B cell (primary cell): Measurements from ENCODE around the gene MPND. TPM values are rescaled to one million over a fixed set of nuclear protein-coding genes. Genes with fewer than 3 reads are reported as not detected.

Experiments
- ATAC-seq: fragments of 200-7000 bp; cut with Tn5 transposase; one replicate; pipeline ENCODE4 v1.10.0; 2021; ENCODE audit warnings: low read depth, mild to moderate bottlenecking, moderate number of reproducible peaks, moderate library complexity
- CTCF ChIA-PET: fragments of 350-600 bp; sonication (Branson Sonifier 250); formaldehyde crosslinking; loops from one replicate; lab custom pipeline; 2021; ENCODE audit warnings: antibody characterized with exemption, inconsistent platforms; lab: Charles Lee
- POLR2A ChIA-PET: fragments of 350-600 bp; sonication (Branson Sonifier 250); formaldehyde crosslinking; loops from one replicate; lab custom pipeline; 2021; ENCODE audit warnings: antibody characterized with exemption; lab: Charles Lee
- DNase-seq: peaks from one replicate; pipeline ENCODE4 v3.0.0; 2013
- H2AFZ ChIP-seq: 2 replicates; pipeline ENCODE4 v1.6.1; 2012; ENCODE audit warnings: mild to moderate bottlenecking, low read depth, low read length; ENCODE audit not compliant: insufficient read depth, poor library complexity, severe bottlenecking
- H3K27ac ChIP-seq, 2 donors: 1 replicate in 1 of 2; 2 replicates in 1 of 2; pipeline ENCODE4 v1.5.1; 2012 to 2013; ENCODE audit warnings: low read length in 2 of 2, mild to moderate bottlenecking in 2 of 2, moderate library complexity in 1 of 2
- H3K27me3 ChIP-seq, 4 experiments: fragments of 200-600 bp in 1 of 4; sonication (generic) in 1 of 4; replicated peaks in 1 of 4; 1 replicate in 2 of 4; 2 replicates in 2 of 4; pipeline versions ENCODE4 v1.6.1 to v1.7.0; 2013 to 2016; ENCODE audit warnings: low read length in 3 of 4, mild to moderate bottlenecking in 2 of 4, mixed read lengths in 1 of 4, moderate library complexity in 1 of 4; ENCODE audit not compliant: insufficient read depth in 4 of 4, control insufficient read depth in 3 of 4; ENCODE audit errors: control extremely low read depth in 1 of 4
- H3K36me3 ChIP-seq, 2 experiments: replicated peaks in 1 of 2; 1 replicate in 1 of 2; 2 replicates in 1 of 2; pipeline versions ENCODE4 v1.6.1 to v1.7.1; 2013; ENCODE audit warnings: low read length in 1 of 2; ENCODE audit not compliant: insufficient read depth in 2 of 2, control insufficient read depth in 1 of 2; ENCODE audit errors: control extremely low read depth in 1 of 2, extremely low read depth in 1 of 2
- H3K4me1 ChIP-seq, 2 donors: fragments of 200-600 bp in 1 of 2; sonication (generic) in 1 of 2; 1 replicate in 1 of 2; 2 replicates in 1 of 2; pipeline versions ENCODE4 v1.5.1 to v1.6.1; 2013 to 2017; ENCODE audit warnings: low read length in 2 of 2; ENCODE audit not compliant: control insufficient read depth in 2 of 2, insufficient read depth in 2 of 2
- H3K4me2 ChIP-seq: replicated peaks from 2 replicates; pipeline ENCODE3; 2012; ENCODE audit warnings: mild to moderate bottlenecking, low read depth, low read length; ENCODE audit not compliant: poor library complexity, severe bottlenecking
- H3K4me3 ChIP-seq, 5 experiments: fragments of 200-600 bp in 1 of 5; sonication (generic) in 1 of 5; 1 replicate in 3 of 5; 2 replicates in 2 of 5; pipeline versions ENCODE4 v1.5.1 to v1.7.0; 2011 to 2016; ENCODE audit warnings: low read length in 4 of 5, mild to moderate bottlenecking in 4 of 5, low read depth in 2 of 5, control low read depth in 1 of 5, moderate library complexity in 1 of 5; ENCODE audit not compliant: insufficient read depth in 1 of 5; ENCODE audit errors: control extremely low read depth in 1 of 5, extremely low read depth in 1 of 5
- H3K79me2 ChIP-seq: fragments of 200-600 bp; sonication (generic); one replicate; pipeline ENCODE4 v1.6.0; 2016; ENCODE audit warnings: low read length; ENCODE audit not compliant: control insufficient read depth, insufficient read depth
- H3K9ac ChIP-seq: fragments of 200-600 bp; sonication (generic); 2 replicates; pipeline ENCODE4 v1.6.1; 2017; ENCODE audit warnings: mild to moderate bottlenecking, low read length, moderate library complexity
- H3K9me3 ChIP-seq, 3 donors: one replicate each; pipeline versions ENCODE4 v1.6.1 to v1.7.1; 2013; ENCODE audit warnings: low read length in 2 of 3; ENCODE audit not compliant: control insufficient read depth in 2 of 3, insufficient read depth in 1 of 3; ENCODE audit errors: control extremely low read depth in 1 of 3
- H4K20me1 ChIP-seq: 2 replicates; pipeline ENCODE4 v1.6.0; 2012; ENCODE audit warnings: mild to moderate bottlenecking, low read length; ENCODE audit not compliant: insufficient read depth, control insufficient read depth, poor library complexity, severe bottlenecking
- H3K27ac Mint-ChIP-seq: one replicate; pipeline ENCODE4 v1.8.0; 2021; ENCODE audit warnings: mixed read lengths
- H3K27me3 Mint-ChIP-seq: one replicate; pipeline ENCODE4 v1.8.0; 2021; ENCODE audit warnings: mixed read lengths
- H3K4me1 Mint-ChIP-seq: one replicate; pipeline ENCODE4 v1.8.0; 2021; ENCODE audit warnings: mixed read lengths
- H3K4me3 Mint-ChIP-seq: one replicate; pipeline ENCODE4 v1.8.0; 2021; ENCODE audit warnings: mixed read lengths
- H3K9me3 Mint-ChIP-seq: one replicate; pipeline ENCODE4 v1.8.0; 2022; ENCODE audit warnings: mixed read lengths; ENCODE audit not compliant: insufficient read depth
- EZH2 ChIP-seq: IDR thresholded peaks from 2 replicates; pipeline ENCODE4 v1.6.1; 2012; ENCODE audit warnings: borderline replicate concordance, low read depth, mild to moderate bottlenecking, moderate library complexity, low read length; ENCODE audit not compliant: insufficient read depth, poor library complexity, severe bottlenecking
- WGBS: methylation state at CpG from one replicate; pipeline ENCODE4 v1.1.5; 2013; ENCODE audit warnings: missing lambda C conversion rate; ENCODE audit not compliant: insufficient coverage; 5-methylcytosine and 5-hydroxymethylcytosine counted together
- intact Hi-C: fragments of 100-400 bp; cut with micrococcal nuclease; formaldehyde crosslinking; loops from one replicate; pipeline ENCODE4 v1.10.0; 2022
- polyA plus RNA-seq: library from polyadenylated mRNA; depleted of rRNA; stranded (reverse); fragments of >200 nt; gene quantifications from 2 replicates; pipeline ENCODE4 v1.2.3, GENCODE V29; 2012
- total RNA-seq, 2 donors: library from RNA; stranded (reverse); fragments of 120-200 nt in 1 of 2; gene quantifications; 1 replicate in 1 of 2; 2 replicates in 1 of 2; pipeline versions ENCODE4 v1.2.3 to v1.2.4, GENCODE V29; 2013 to 2022
- TF ChIP-seq, protein P1 (sequence below): fragments of 200-600 bp; IDR thresholded peaks from one replicate; pipeline ENCODE4 v1.8.0; 2022; ENCODE audit warnings: antibody characterized with exemption, mild to moderate bottlenecking

Gene MPND
- total and polyA plus RNA-seq, 2 donors (not counting 1 experiment from before 2014, with no cell fraction given), result 14.5 to 25.6 TPM

DNA sequence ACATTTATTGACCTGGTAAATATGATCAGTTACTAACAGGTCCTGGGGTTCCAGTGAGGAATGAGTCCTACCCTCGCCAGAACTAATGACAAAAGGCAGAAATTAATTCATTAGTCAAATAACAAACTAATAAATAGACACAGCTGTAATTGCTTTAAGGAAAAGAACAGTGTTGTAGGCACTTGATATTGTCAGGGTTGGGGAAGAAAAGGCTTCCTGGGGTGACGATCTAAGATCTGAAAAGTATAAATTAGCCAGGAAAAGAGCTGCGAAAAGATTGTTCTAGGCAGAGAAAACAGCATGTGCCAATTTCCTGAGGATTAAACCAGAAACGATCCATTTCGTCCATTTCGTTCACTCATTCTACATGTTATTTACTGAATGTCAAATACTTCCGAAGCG is 58.4 kb downstream of the MPND start:
- TF ChIP-seq EZH2, result no peak
- TF ChIP-seq, protein P1, sequence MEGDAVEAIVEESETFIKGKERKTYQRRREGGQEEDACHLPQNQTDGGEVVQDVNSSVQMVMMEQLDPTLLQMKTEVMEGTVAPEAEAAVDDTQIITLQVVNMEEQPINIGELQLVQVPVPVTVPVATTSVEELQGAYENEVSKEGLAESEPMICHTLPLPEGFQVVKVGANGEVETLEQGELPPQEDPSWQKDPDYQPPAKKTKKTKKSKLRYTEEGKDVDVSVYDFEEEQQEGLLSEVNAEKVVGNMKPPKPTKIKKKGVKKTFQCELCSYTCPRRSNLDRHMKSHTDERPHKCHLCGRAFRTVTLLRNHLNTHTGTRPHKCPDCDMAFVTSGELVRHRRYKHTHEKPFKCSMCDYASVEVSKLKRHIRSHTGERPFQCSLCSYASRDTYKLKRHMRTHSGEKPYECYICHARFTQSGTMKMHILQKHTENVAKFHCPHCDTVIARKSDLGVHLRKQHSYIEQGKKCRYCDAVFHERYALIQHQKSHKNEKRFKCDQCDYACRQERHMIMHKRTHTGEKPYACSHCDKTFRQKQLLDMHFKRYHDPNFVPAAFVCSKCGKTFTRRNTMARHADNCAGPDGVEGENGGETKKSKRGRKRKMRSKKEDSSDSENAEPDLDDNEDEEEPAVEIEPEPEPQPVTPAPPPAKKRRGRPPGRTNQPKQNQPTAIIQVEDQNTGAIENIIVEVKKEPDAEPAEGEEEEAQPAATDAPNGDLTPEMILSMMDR, result no peak
- H3K79me2 ChIP-seq, result peaks cover 61% of the 10 kb centered on the region
- H3K4me2 ChIP-seq, result peak overlapping the region; percentile 99
- DNase-seq (no peak), ATAC-seq (no peak)
- ChIA-PET POLR2A (interaction anchor here (0.7 to 1.6 kb wide), 8 partner anchors 8 to 416 kb away, joined by 3 to 9 read pairs (median 4); partner anchors contain the start of genes EEF2, HDGFL2 and MPND), CTCF (interaction anchor here (0.9 to 2.9 kb wide), 12 partner anchors 10 to 135 kb away, joined by 3 to 29 read pairs (median 4); partner anchors contain the start of gene MPND)
- H3K4me3 ChIP-seq, result peak overlapping the region; percentile 45 to 81 (median 49)
- peaks cover 28% of the 10 kb centered on the region for H4K20me1 ChIP-seq
- Mint-ChIP-seq H3K27me3 (no peaks in the 10 kb centered on the region), H3K9me3 (no peaks in the 10 kb centered on the region), H3K4me3 (peak overlapping the region; percentile 84), H3K4me1 (peaks cover 49% of the 10 kb centered on the region), H3K27ac (peak overlapping the region; percentile 88)
- no peaks in the 10 kb centered on the region for H3K9me3 ChIP-seq
- no peaks in the 10 kb centered on the region for H3K36me3 ChIP-seq
- H3K4me1 ChIP-seq, result peaks cover 29 to 44% of the 10 kb centered on the region in 2 donors
- H3K9ac ChIP-seq, result peak overlapping the region; percentile 72
- peak overlapping the region; percentile 88 to 97 for H3K27ac ChIP-seq
- H2AFZ ChIP-seq, result peak overlapping the region; percentile 50
- 0% methylated on average over 2 of the region's 8 CpGs for WGBS
- H3K27me3 ChIP-seq, result no peaks in the 10 kb centered on the region
- intact Hi-C loops, result loop anchor here (1.0 to 5.0 kb wide), 4 partner anchors 70 to 639 kb away; partner anchors contain the start of genes APBA3, MRPL54 and YJU2
